A549 (cell line): ENCODE data around the gene GRM4. TPM values are rescaled to one million over a fixed set of nuclear protein-coding genes. Genes with fewer than 3 reads are reported as not detected.

Experiments used
- ATAC-seq, 2 experiments: fragments of 200-7000 bp in 1 of 2; fragments of >200 bp in 1 of 2; cut with Nextera tagmentation in 1 of 2; cut with Tn5 transposase in 1 of 2; 3 replicates each; pipeline versions ENCODE4 v1.8.0 to v1.9.1; 2018 to 2020; ENCODE audit warnings: mild to moderate bottlenecking in 1 of 2, moderate library complexity in 1 of 2
- CTCF ChIA-PET: fragments of 300-600 bp; sonication (Branson Sonifier 250); formaldehyde crosslinking; extraction: SDS; loops from one replicate; lab custom pipeline; 2021; ENCODE audit warnings: antibody characterized with exemption, inconsistent platforms; lab: Yijun Ruan, JAX
- POLR2A ChIA-PET: fragments of 350-600 bp; formaldehyde crosslinking; extraction: SDS; loops from one replicate; lab custom pipeline; 2021; ENCODE audit warnings: antibody characterized with exemption, inconsistent platforms; lab: Yijun Ruan, JAX
- DNase-seq, 2 experiments: peaks; one replicate each; pipeline versions ENCODE4 v3.0.0 to v3.0.0-alpha.2; 2011 to 2016; ENCODE audit warnings: low read depth in 1 of 2, low spot score in 1 of 2
- FAIRE-seq: peaks from 2 replicates; lab custom pipeline; 2011; peaks lifted over from hg19 to GRCh38; lab: Jason Lieb, UNC
- H3K27ac ChIP-seq, 2 experiments: fragments of >200 bp; sonication (Bioruptor Twin); formaldehyde crosslinking; 3 replicates each; pipeline ENCODE4 v1.5.1; 2016 to 2017
- H3K4me1 ChIP-seq: fragments of >200 bp; sonication (Bioruptor Twin); formaldehyde crosslinking; 3 replicates; pipeline ENCODE4 v1.6.1; 2016
- H3K4me2 ChIP-seq: fragments of >200 bp; sonication (Bioruptor Twin); formaldehyde crosslinking; 3 replicates; pipeline ENCODE4 v1.6.1; 2016
- H3K4me3 ChIP-seq: fragments of >200 bp; sonication (Bioruptor Twin); formaldehyde crosslinking; 3 replicates; pipeline ENCODE4 v1.5.1; 2016
- H3K9me3 ChIP-seq: fragments of >200 bp; sonication (Bioruptor Twin); formaldehyde crosslinking; 3 replicates; pipeline ENCODE4 v1.6.1; 2016
- BCL3 ChIP-seq: fragments of >200 bp; sonication (Bioruptor Twin); formaldehyde crosslinking; IDR thresholded peaks from 3 replicates; pipeline ENCODE4 v1.6.1; 2016
- CBX2 ChIP-seq: fragments of 200-600 bp; sonication (generic); IDR thresholded peaks from 2 replicates; pipeline ENCODE4 v1.6.1; 2016; ENCODE audit warnings: low read depth, mild to moderate bottlenecking, borderline replicate concordance
- CBX8 ChIP-seq: fragments of 200-600 bp; sonication (generic); IDR thresholded peaks from 2 replicates; pipeline ENCODE4 v1.6.1; 2016
- CEBPB ChIP-seq, 2 experiments: fragments of >200 bp in 1 of 2; sonication (Bioruptor Twin) in 1 of 2; formaldehyde crosslinking in 1 of 2; IDR thresholded peaks; 2 replicates each; pipeline ENCODE4 v1.6.1; 2012 to 2016
- EHF ChIP-seq: fragments of 250-450 bp; sonication (Bioruptor Pico); IDR thresholded peaks from 2 replicates; pipeline ENCODE4 v1.5.0; 2020; ENCODE audit warnings: mild to moderate bottlenecking
- FOXS1 ChIP-seq: fragments of 250-450 bp; sonication (Bioruptor Pico); IDR thresholded peaks from 2 replicates; pipeline ENCODE4 v1.5.0; 2020; ENCODE audit warnings: mild to moderate bottlenecking, moderate library complexity
- GATA3 ChIP-seq: IDR thresholded peaks from 2 replicates; pipeline ENCODE4 v1.6.1; 2012; ENCODE audit warnings: borderline replicate concordance
- HES2 ChIP-seq: fragments of >200 bp; sonication (Bioruptor Twin); formaldehyde crosslinking; IDR thresholded peaks from 2 replicates; pipeline ENCODE4 v1.6.1; 2016
- HEYL ChIP-seq: fragments of 250-450 bp; sonication (Bioruptor Pico); IDR thresholded peaks from 2 replicates; pipeline ENCODE4 v1.8.0; 2021; ENCODE audit warnings: mild to moderate bottlenecking, moderate library complexity
- HMGXB4 ChIP-seq: fragments of 250-450 bp; sonication (Bioruptor Pico); IDR thresholded peaks from 2 replicates; pipeline ENCODE4 v1.5.0; 2021; ENCODE audit warnings: mild to moderate bottlenecking, moderate library complexity, borderline replicate concordance
- HOXA7 ChIP-seq: fragments of 250-450 bp; sonication (Bioruptor Pico); IDR thresholded peaks from 2 replicates; pipeline ENCODE4 v1.5.0; 2020; ENCODE audit warnings: mild to moderate bottlenecking, moderate library complexity
- HOXB13 ChIP-seq: fragments of 250-450 bp; sonication (Bioruptor Pico); IDR thresholded peaks from 2 replicates; pipeline ENCODE4 v1.5.0; 2020; ENCODE audit warnings: low read depth, mild to moderate bottlenecking, moderate library complexity
- HOXB5 ChIP-seq: fragments of 250-450 bp; sonication (Bioruptor Pico); IDR thresholded peaks from 2 replicates; pipeline ENCODE4 v1.5.0; 2020; ENCODE audit warnings: mild to moderate bottlenecking, moderate library complexity
- JUNB ChIP-seq: fragments of >200 bp; sonication (Bioruptor Twin); formaldehyde crosslinking; IDR thresholded peaks from 2 replicates; pipeline ENCODE4 v1.6.1; 2016
- KDM5A ChIP-seq: fragments of 200-600 bp; sonication (generic); IDR thresholded peaks from 2 replicates; pipeline ENCODE4 v1.6.1; 2016; ENCODE audit warnings: antibody characterized with exemption, mild to moderate bottlenecking
- MAFK ChIP-seq: fragments of 450-650 bp; IDR thresholded peaks from 2 replicates; pipeline ENCODE4 v1.6.1; 2014; ENCODE audit not compliant: partially characterized antibody
- MAZ ChIP-seq: fragments of 150-350 bp; IDR thresholded peaks from 2 replicates; pipeline ENCODE4 v1.6.1; 2014; ENCODE audit warnings: antibody characterized with exemption, low read depth, low read length, borderline replicate concordance
- NFE2L2 ChIP-seq: fragments of 150-350 bp; conservative IDR thresholded peaks from 2 replicates; pipeline ENCODE4 v1.6.1; 2014; ENCODE audit warnings: low read length
- NPAS2 ChIP-seq: fragments of 250-450 bp; sonication (Bioruptor Pico); IDR thresholded peaks from 2 replicates; pipeline ENCODE4 v1.8.0; 2022; ENCODE audit warnings: mild to moderate bottlenecking, moderate library complexity, borderline replicate concordance
- NR3C1 ChIP-seq: fragments of >200 bp; sonication (Bioruptor Twin); formaldehyde crosslinking; IDR thresholded peaks from 3 replicates; pipeline ENCODE4 v1.6.1; 2017
- POLR2AphosphoS2 ChIP-seq: conservative IDR thresholded peaks from 2 replicates; pipeline ENCODE4 v1.6.1; 2012; ENCODE audit warnings: low read length, improper control_type of control experiment, inconsistent platforms
- RARB ChIP-seq: fragments of 250-450 bp; sonication (Bioruptor Pico); IDR thresholded peaks from 2 replicates; pipeline ENCODE4 v1.8.0; 2021; ENCODE audit warnings: mild to moderate bottlenecking, moderate library complexity
- ZC3H11A ChIP-seq: fragments of 450-650 bp; IDR thresholded peaks from 2 replicates; pipeline ENCODE4 v1.6.1; 2014; ENCODE audit warnings: antibody characterized with exemption, mild to moderate bottlenecking
- ZFP36 ChIP-seq: fragments of 450-650 bp; IDR thresholded peaks from 2 replicates; pipeline ENCODE4 v1.6.1; 2014; ENCODE audit warnings: borderline replicate concordance; ENCODE audit not compliant: partially characterized antibody
- ZNF302 ChIP-seq: fragments of 250-450 bp; sonication (Bioruptor Pico); IDR thresholded peaks from 2 replicates; pipeline ENCODE4 v1.9.0; 2021; ENCODE audit warnings: inconsistent platforms, mild to moderate bottlenecking, moderate library complexity
- ZSCAN20 ChIP-seq: fragments of 250-450 bp; sonication (Bioruptor Pico); IDR thresholded peaks from 2 replicates; pipeline ENCODE4 v1.8.0; 2022; ENCODE audit warnings: mild to moderate bottlenecking, moderate library complexity
- WGBS: methylation state at CpG from one replicate; pipeline ENCODE4 v1.1.6; 2017; ENCODE audit errors: missing lambda C conversion rate; 5-methylcytosine and 5-hydroxymethylcytosine counted together
- polyA plus RNA-seq, 4 experiments: library from polyadenylated mRNA; depleted of rRNA in 3 of 4; stranded (reverse); fragments of >200 nt; fragmentation: RNase III in 1 of 4; extraction: RNeasy Plus Mini Kit Qiagen cat#74134 plus additional on column Dnase treatment in 1 of 4; gene quantifications; 2 replicates in 3 of 4; 3 replicates in 1 of 4; pipeline ENCODE4 v1.2.3, GENCODE V29; 2011 to 2017

GRM4 gene
- polyA plus RNA-seq, 2 of the 4 experiments (the other 2 are of a cell fraction): 0.05 TPM

GRCh38 chr6:34161857-34162515 is 16.1 kb upstream of the GRM4 start:
- TF ChIP-seq GATA3 (no peak), KDM5A (no peak), POLR2AphosphoS2 (no peak), MAZ (no peak), ZSCAN20 (CRISPR knock-in tag) (no peak), ZFP36 (no peak), NFE2L2 (no peak), NPAS2 (CRISPR knock-in tag) (no peak), ZC3H11A (no peak)
- H3K4me3 ChIP-seq: no peak overlapping the region
- no peak overlapping the region for H3K4me2 ChIP-seq
- ChIA-PET POLR2A (no interaction called here), CTCF (interaction anchor here (0.8 to 2.9 kb wide), 8 partner anchors 8 to 447 kb away, joined by 3 to 26 read pairs (median 4); no protein-coding TSS in a partner anchor)
- ATAC-seq (no peak), DNase-seq (no peak), FAIRE-seq (no peak)
- 39% methylated on average over 7 of the region's 8 CpGs for WGBS
- no peaks in the 10 kb centered on the region for H3K4me1 ChIP-seq
- peaks cover 16% of the 10 kb centered on the region; the same call in 2 of the 3 replicates for H3K9me3 ChIP-seq
- H3K27ac ChIP-seq: no peak overlapping the region

GRCh38 chr6:34159844-34160243 is 14.0 kb upstream of the GRM4 start:
- Histone ChIP-seq H3K9me3 (peaks cover 16% of the 10 kb centered on the region; the same call in 2 of the 3 replicates), H3K4me3 (no peak overlapping the region), H3K4me2 (no peak overlapping the region), H3K4me1 (no peaks in the 10 kb centered on the region), H3K27ac (no peak overlapping the region)
- CTCF ChIA-PET: interaction anchor here (6.5 kb wide), 1 partner anchor 417 kb away, joined by 55 read pairs; the partner anchor contains the start of gene IP6K3
- no peak for DNase-seq
- TF ChIP-seq BCL3 (no peak), CEBPB (IDR thresholded peaks at IDR 0.05) (no peak), ZNF302 (CRISPR knock-in tag) (no peak), CBX8 (no peak), CBX2 (no peak), ZSCAN20 (CRISPR knock-in tag) (no peak), HES2 (no peak), JUNB (no peak), FOXS1 (CRISPR knock-in tag) (no peak)
- FAIRE-seq: no peak
- POLR2A ChIA-PET: no interaction called here
- no peak for ATAC-seq

- DNase-seq (no peak), FAIRE-seq (no peak), ATAC-seq (no peak)
- Histone ChIP-seq H3K4me3 (no peak overlapping the region), H3K27ac (no peak overlapping the region), H3K4me2 (no peak overlapping the region), H3K4me1 (no peaks in the 10 kb centered on the region), H3K9me3 (peaks cover 16% of the 10 kb centered on the region; the same call in 2 of the 3 replicates)
- TF ChIP-seq ZNF302 (CRISPR knock-in tag) (no peak), RARB (CRISPR knock-in tag) (no peak), HOXB5 (CRISPR knock-in tag) (no peak), EHF (no peak), HMGXB4 (no peak), KDM5A (no peak), BCL3 (no peak), HEYL (CRISPR knock-in tag) (no peak), HOXB13 (CRISPR knock-in tag) (no peak), HES2 (no peak), ZSCAN20 (CRISPR knock-in tag) (no peak), MAFK (no peak), HOXA7 (CRISPR knock-in tag) (no peak), CBX8 (no peak), GATA3 (no peak), NR3C1 (no peak), NPAS2 (CRISPR knock-in tag) (no peak), POLR2AphosphoS2 (no peak)
- CTCF ChIA-PET: interaction anchor here (0.6 to 6.5 kb wide), 3 partner anchors 13 to 416 kb away, joined by 3 to 55 read pairs (median 6); partner anchors contain the start of genes GRM4 and IP6K3
- POLR2A ChIA-PET: interaction anchor here (0.7 kb wide), 1 partner anchor 442 kb away, joined by 3 read pairs; no protein-coding TSS in a partner anchor
- 63% methylated on average over 3 of the region's 3 CpGs for WGBS
Measured at GRCh38 chr6:34158876-34159275, 13.0 kb upstream of the GRM4 start.
